ENCODE measurements around the gene TNPO2. TPM values are rescaled to one million over a fixed set of nuclear protein-coding genes. Genes with fewer than 3 reads are reported as not detected.

The TNPO2 gene
- total RNA-seq, 1 donor from 2014 or later: 76.3 TPM

DNA sequence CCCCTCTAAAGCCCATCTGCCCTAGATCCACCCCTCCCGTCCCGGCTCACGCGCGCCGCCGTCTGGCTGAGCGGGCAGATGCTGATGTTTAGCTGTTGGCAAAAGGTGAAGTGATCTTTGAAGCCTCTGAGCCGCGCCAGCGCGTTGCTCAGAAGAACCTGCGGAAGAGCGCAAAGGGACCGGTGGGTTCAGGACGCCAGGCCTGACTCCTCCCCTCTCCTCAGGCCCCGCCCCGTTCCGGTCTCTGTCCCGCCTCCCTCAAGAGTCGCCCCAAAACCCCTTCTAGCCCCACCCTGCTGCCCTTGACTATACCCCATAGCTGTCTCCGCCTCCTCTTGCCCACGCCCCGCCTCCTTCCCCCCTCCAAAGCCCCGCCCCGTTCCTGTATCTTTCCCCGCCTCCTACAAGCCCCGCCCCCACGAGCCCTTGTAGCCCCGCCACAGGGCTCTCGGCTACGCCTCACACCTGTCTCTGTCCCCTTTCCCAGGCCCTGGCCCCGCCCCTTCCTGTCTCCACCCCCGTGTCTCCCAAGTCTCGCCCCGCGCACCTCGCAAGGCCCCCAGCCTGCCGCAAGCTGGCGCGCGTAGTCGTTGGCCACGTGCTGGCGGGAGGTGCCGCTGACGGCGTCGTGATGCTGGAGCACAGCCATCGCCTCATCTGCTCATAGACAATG, 66.7 kb downstream of the TNPO2 start:
- no peaks in the 10 kb centered on the region for H3K9me3 Mint-ChIP-seq (ENCODE audit: unreplicated experiment)
- Histone ChIP-seq H3K4me2 (ENCODE audit: low read length) (no peak overlapping the region), H3K4me3 (ENCODE audit: insufficient read depth, low read depth, low read length) (no peak overlapping the region), H3K79me2 (ENCODE audit: insufficient read depth, low read length) (no peaks in the 10 kb centered on the region), H3K9me3 (ENCODE audit: insufficient read depth, low read depth, low read length) (no peaks in the 10 kb centered on the region), H3K9ac (ENCODE audit: low read length) (no peak overlapping the region), H3K27me3 (ENCODE audit: insufficient read depth, low read length) (no peaks in the 10 kb centered on the region), H3K27ac (ENCODE audit: low read depth, low read length) (no peak overlapping the region), H2AFZ (ENCODE audit: low read depth, low read length) (no peak overlapping the region), H3K4me1 (ENCODE audit: insufficient read depth, low read length) (no peaks in the 10 kb centered on the region), H4K20me1 (ENCODE audit: insufficient read depth, low read length) (no peaks in the 10 kb centered on the region), H3K36me3 (ENCODE audit: insufficient read depth, low read length) (peaks cover 14% of the 10 kb centered on the region)
- DNase-seq (ENCODE audit: low read depth) (no peak), FAIRE-seq (no peak)
- H3K4me3 Mint-ChIP-seq (ENCODE audit: unreplicated experiment): no peak overlapping the region
- no peak overlapping the region for H3K27ac Mint-ChIP-seq (ENCODE audit: unreplicated experiment)
- peaks cover 28% of the 10 kb centered on the region for H3K36me3 Mint-ChIP-seq (ENCODE audit: low read depth, unreplicated experiment)
- no peaks in the 10 kb centered on the region for H3K4me1 Mint-ChIP-seq (ENCODE audit: low read depth, unreplicated experiment)
- H3K27me3 Mint-ChIP-seq (ENCODE audit: low read depth, unreplicated experiment): no peaks in the 10 kb centered on the region
- TF ChIP-seq EZH2 (IDR thresholded peaks at IDR 0.05; ENCODE audit: insufficient read depth, low read length): no peak
- TF ChIP-seq, protein P1, sequence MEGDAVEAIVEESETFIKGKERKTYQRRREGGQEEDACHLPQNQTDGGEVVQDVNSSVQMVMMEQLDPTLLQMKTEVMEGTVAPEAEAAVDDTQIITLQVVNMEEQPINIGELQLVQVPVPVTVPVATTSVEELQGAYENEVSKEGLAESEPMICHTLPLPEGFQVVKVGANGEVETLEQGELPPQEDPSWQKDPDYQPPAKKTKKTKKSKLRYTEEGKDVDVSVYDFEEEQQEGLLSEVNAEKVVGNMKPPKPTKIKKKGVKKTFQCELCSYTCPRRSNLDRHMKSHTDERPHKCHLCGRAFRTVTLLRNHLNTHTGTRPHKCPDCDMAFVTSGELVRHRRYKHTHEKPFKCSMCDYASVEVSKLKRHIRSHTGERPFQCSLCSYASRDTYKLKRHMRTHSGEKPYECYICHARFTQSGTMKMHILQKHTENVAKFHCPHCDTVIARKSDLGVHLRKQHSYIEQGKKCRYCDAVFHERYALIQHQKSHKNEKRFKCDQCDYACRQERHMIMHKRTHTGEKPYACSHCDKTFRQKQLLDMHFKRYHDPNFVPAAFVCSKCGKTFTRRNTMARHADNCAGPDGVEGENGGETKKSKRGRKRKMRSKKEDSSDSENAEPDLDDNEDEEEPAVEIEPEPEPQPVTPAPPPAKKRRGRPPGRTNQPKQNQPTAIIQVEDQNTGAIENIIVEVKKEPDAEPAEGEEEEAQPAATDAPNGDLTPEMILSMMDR (IDR thresholded peaks at IDR 0.05; ENCODE audit: insufficient read depth, low read depth, low read length): no peak

DNA sequence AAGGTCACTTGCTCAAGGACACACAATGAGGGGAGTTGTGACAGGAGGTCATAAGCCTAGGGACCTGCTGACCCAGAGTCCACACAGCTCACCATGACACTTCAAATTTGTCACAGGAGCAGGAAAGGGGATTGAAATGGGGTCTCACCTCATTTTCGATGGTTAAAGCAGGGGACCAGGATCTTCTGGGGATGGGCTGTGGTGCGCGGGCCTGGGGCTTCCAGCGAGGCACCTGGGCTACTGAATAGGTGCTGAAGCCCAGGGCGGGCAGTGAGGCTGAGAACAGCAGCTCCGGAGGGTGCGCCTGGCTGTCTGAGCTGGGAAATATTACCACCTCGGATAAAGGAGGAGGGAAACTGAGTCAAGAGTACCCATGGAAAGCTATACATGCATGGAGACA, 68.2 kb downstream of the TNPO2 start:
- TF ChIP-seq EZH2 (IDR thresholded peaks at IDR 0.05; ENCODE audit: insufficient read depth, low read length): no peak
- TF ChIP-seq, protein P1 (IDR thresholded peaks at IDR 0.05; ENCODE audit: insufficient read depth, low read depth, low read length): no peak
- no peaks in the 10 kb centered on the region for H3K27me3 ChIP-seq (ENCODE audit: insufficient read depth, low read length)
- Mint-ChIP-seq H3K27ac (ENCODE audit: unreplicated experiment) (no peak overlapping the region), H3K9me3 (ENCODE audit: unreplicated experiment) (no peaks in the 10 kb centered on the region), H3K4me3 (ENCODE audit: unreplicated experiment) (no peak overlapping the region), H3K27me3 (ENCODE audit: low read depth, unreplicated experiment) (no peaks in the 10 kb centered on the region), H3K36me3 (ENCODE audit: low read depth, unreplicated experiment) (peaks cover 33% of the 10 kb centered on the region), H3K4me1 (ENCODE audit: low read depth, unreplicated experiment) (no peaks in the 10 kb centered on the region)
- H2AFZ ChIP-seq (ENCODE audit: low read depth, low read length): no peak overlapping the region
- H3K36me3 ChIP-seq (ENCODE audit: insufficient read depth, low read length): peaks cover 13% of the 10 kb centered on the region
- H3K79me2 ChIP-seq (ENCODE audit: insufficient read depth, low read length): no peaks in the 10 kb centered on the region
- FAIRE-seq: no peak
- H3K27ac ChIP-seq (ENCODE audit: low read depth, low read length): no peak overlapping the region
- no peak overlapping the region for H3K4me3 ChIP-seq (ENCODE audit: insufficient read depth, low read depth, low read length)
- no peaks in the 10 kb centered on the region for H4K20me1 ChIP-seq (ENCODE audit: insufficient read depth, low read length)
- no peak for DNase-seq (ENCODE audit: low read depth)
- H3K4me2 ChIP-seq (ENCODE audit: low read length): no peak overlapping the region
- no peak overlapping the region for H3K9ac ChIP-seq (ENCODE audit: low read length)
- no peaks in the 10 kb centered on the region for H3K4me1 ChIP-seq (ENCODE audit: insufficient read depth, low read length)
- H3K9me3 ChIP-seq (ENCODE audit: insufficient read depth, low read depth, low read length): no peaks in the 10 kb centered on the region

DNA sequence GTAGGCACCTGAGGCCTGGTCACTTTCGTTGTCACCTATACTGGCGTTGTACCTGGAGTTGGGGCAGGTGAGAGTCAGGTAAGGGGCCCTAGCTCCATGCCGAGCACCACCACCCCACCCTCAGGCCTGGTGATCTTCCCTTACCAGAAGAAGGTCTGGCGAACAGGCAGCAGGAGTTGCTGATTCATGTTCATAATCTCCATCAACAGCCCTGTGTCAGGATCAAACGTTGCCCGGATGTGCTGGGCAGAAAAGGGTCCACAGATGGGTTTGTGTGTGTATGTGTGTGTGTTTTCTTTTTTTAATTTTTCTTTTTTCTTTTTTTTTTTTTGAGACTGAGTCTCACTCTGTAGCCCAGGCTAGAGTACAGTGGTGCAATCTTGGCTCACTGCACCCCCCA, 71.5 kb downstream of the TNPO2 start:
- Histone ChIP-seq H3K36me3 (ENCODE audit: insufficient read depth, low read length) (peaks cover 9% of the 10 kb centered on the region), H3K4me2 (ENCODE audit: low read length) (no peak overlapping the region)

More for the DNA sequence above, 71.5 kb downstream of the TNPO2 start:
- no peaks in the 10 kb centered on the region for H3K4me1 Mint-ChIP-seq (ENCODE audit: low read depth, unreplicated experiment)
- no peaks in the 10 kb centered on the region for H3K27me3 Mint-ChIP-seq (ENCODE audit: low read depth, unreplicated experiment)
- H3K4me3 ChIP-seq (ENCODE audit: insufficient read depth, low read depth, low read length): no peak overlapping the region
- no peaks in the 10 kb centered on the region for H4K20me1 ChIP-seq (ENCODE audit: insufficient read depth, low read length)
- no peak for DNase-seq (ENCODE audit: low read depth)
- H3K79me2 ChIP-seq (ENCODE audit: insufficient read depth, low read length): no peaks in the 10 kb centered on the region
- H3K27ac ChIP-seq (ENCODE audit: low read depth, low read length): no peak overlapping the region
- H3K27me3 ChIP-seq (ENCODE audit: insufficient read depth, low read length): no peaks in the 10 kb centered on the region
- H3K9me3 Mint-ChIP-seq (ENCODE audit: unreplicated experiment): no peaks in the 10 kb centered on the region
- no peak overlapping the region for H3K27ac Mint-ChIP-seq (ENCODE audit: unreplicated experiment)
- H3K4me3 Mint-ChIP-seq (ENCODE audit: unreplicated experiment): no peak overlapping the region
- H3K36me3 Mint-ChIP-seq (ENCODE audit: low read depth, unreplicated experiment): peaks cover 33% of the 10 kb centered on the region
- no peak overlapping the region for H2AFZ ChIP-seq (ENCODE audit: low read depth, low read length)
- H3K9ac ChIP-seq (ENCODE audit: low read length): no peak overlapping the region
- no peaks in the 10 kb centered on the region for H3K9me3 ChIP-seq (ENCODE audit: insufficient read depth, low read depth, low read length)
- H3K4me1 ChIP-seq (ENCODE audit: insufficient read depth, low read length): no peaks in the 10 kb centered on the region
- TF ChIP-seq EZH2 (IDR thresholded peaks at IDR 0.05; ENCODE audit: insufficient read depth, low read length): no peak
- TF ChIP-seq, protein P1 (IDR thresholded peaks at IDR 0.05; ENCODE audit: insufficient read depth, low read depth, low read length): no peak
- no peak for FAIRE-seq

All from astrocyte (in vitro differentiated cells and primary cell).